ENCODE results near the gene LRTM1.

The LRTM1 gene

DNA sequence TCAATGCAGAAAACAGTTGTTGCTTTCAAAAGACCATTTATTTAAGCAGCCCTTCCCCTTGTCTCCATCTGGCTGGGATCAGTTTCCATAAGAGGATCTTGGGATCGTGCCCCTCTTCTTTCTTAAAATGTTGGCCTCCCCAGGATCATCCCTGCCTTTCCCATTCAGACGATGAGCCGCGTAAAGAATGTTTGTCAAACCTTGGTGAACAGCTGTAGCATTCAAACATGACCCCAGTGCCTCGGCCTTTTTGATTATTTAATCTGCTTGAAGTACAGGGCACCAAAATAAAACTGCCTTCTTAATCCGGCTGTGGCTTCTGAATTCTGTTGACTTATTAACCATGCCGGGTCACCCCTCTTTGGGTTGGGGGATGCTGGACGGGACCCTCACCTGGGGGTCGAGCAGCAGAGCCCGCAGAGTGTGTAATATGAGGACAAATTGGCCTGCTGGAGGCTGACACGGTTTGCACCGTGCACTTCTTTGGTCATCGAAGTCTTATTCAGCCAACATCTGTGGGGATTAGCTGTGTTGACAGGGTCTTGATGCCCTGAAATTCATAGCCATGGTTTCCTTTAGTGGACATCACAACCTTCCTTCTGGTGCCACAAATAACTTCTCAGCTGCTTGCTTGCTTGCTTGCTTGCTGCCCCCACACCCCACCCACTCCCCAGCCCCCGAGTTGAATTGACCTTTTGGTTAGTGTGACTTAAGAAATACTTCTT, at the start of gene LRTM1:
TSS of gene LRTM1 (minus strand) at position 14 of the 725 bp plus-strand sequence. CDS start 148 bp downstream, outside the sequence.
- no peak for DNase-seq
- no peak for TF ChIP-seq GATA1 (IDR thresholded peaks at IDR 0.05; ENCODE audit: low read depth, low read length)
- no peak for TF ChIP-seq POLR2A (IDR thresholded peaks at IDR 0.05; ENCODE audit: low read length)

DNA sequence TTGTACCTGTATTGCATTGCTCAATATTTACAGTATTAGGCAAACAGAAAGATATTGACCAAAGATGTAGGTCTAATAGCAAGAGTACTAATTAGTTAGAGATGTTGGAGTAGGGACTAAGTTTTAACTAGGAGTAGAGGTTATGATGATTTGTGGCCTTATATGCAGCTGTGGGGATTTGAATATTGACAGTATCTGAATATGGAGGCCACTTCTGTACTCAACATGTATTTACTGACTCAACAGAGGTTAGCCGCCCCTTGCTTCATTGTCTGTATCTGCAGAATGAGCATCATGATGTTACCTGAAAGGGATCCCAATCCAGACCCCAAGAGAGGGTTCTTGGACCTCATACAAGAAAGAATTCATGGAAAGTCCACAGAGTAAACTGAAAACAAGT, 49.6 kb upstream of the LRTM1 start:
- DNase-seq = no peak
- TF ChIP-seq GATA1 (IDR thresholded peaks at IDR 0.05; ENCODE audit: low read depth, low read length) = no peak
- no peak for TF ChIP-seq POLR2A (IDR thresholded peaks at IDR 0.05; ENCODE audit: low read length)

DNA sequence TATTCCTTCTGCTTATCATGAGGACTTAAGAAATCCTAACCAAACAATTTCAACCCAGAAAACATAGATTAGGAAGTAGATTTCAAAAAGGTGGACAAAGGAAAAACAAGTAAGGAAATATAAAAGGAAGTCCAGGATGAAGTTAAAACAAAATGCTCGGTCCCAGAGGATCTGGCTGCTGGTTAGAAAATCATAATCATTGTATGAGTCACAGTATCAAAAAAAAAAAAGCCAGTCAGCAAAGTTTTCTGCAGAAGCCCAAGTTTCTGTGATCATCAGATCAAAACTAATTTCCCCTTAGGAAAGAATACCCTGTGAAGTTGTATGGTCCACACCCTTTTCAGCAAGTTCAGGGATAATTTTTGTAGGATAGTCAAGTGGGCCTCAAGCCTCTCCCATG, 43.0 kb upstream of the LRTM1 start:
- no peak for TF ChIP-seq GATA1 (IDR thresholded peaks at IDR 0.05; ENCODE audit: low read depth, low read length)
- no peak for TF ChIP-seq POLR2A (IDR thresholded peaks at IDR 0.05; ENCODE audit: low read length)
- DNase-seq = no peak

DNA sequence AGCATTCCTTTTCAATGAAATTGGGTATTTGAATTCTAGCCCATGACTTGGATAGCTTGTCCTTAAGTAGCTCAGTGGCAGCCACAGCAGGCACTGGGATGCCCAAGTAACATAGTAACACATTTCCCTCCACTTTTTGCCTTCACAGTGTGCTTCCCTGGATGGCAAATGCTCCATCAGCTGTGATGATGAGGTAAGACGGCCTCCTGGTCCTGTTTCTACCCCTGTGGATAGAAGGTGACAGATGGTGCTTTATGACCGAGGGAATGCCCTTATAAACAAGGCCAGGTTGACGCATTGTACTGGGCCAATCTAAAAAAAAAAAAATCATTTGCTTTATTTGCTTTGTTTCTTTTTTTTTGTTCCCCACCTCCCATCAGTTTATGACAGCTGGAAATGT, 41.8 kb upstream of the LRTM1 start:
- TF ChIP-seq GATA1 (IDR thresholded peaks at IDR 0.05; ENCODE audit: low read depth, low read length) (no peak), POLR2A (IDR thresholded peaks at IDR 0.05; ENCODE audit: low read length) (no peak)

DNA sequence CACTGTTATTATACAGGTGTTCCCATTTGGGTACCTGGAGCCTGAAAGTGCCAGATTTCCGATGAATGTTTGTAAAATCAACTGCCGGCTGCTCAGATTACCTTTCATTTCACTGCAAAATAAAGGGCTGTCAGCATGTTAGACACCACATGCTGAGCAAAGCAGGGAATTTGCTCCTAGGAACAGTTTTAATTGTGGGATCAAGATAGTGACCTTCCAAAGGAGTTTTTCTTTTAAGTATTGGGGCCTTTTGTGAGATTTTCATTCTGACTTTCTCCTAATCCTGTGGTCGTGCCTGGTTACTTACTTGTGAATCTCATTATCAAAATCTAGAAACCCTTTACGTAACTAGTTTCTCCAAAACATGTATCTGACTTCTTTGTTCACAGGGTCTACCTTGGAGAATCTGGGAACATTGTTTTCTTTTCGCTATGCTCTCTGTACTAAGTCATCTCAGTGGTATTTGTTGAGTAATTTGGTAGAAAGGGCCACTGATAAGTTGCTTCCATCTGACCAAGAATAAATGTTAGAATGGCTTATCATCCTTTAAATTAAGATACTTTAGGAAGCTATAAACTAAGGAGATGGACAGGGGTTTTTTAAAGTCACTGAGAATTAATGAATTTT, 40.8 kb upstream of the LRTM1 start:
- no peak for DNase-seq
- TF ChIP-seq GATA1 (IDR thresholded peaks at IDR 0.05; ENCODE audit: low read depth, low read length) (no peak), POLR2A (IDR thresholded peaks at IDR 0.05; ENCODE audit: low read length) (no peak)

More for the DNA sequence above, 41.8 kb upstream of the LRTM1 start:
- DNase-seq = no peak

DNA sequence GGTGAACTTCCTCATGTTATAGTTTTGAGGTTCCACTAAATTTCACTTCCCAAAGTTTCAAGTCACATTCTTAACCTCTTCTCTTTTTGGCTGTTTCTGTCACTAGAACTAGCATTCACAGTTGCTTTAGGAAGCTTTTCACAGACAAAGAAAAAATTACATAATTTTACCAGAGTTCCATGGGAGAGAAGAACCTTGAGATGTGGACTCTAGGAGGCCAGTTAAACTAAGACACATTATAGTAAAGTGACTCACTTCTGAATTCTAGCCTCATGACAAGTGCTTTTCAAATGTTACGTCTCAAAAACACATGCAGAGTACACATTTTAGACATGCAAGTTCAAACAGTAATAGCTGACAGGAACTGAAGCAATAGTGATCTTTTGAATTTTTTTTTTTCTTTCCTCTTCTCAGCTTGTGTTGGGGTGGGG, 39.9 kb upstream of the LRTM1 start:
- no peak for DNase-seq
- TF ChIP-seq GATA1 (IDR thresholded peaks at IDR 0.05; ENCODE audit: low read depth, low read length) = no peak

DNA sequence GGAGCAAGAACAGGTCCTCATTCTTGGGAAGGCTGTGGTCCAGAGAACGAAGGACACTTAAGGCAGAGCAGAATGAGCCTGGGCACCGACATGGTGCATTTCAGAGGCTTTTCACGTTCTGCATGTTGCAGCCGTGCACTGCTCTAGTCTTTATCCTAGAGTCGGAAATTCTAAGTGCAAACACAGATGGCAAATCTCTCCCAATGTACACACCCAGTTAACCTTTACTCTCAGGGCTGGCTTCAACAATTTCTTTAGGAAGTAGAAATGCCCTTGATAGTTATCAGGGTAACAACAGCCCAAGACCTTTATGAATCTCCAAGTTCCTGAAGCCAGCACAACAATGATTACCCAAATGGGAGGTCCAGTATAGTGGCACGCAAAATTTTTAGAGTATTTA, 39.1 kb upstream of the LRTM1 start:
- TF ChIP-seq POLR2A (IDR thresholded peaks at IDR 0.05; ENCODE audit: low read length) (no peak), GATA1 (IDR thresholded peaks at IDR 0.05; ENCODE audit: low read depth, low read length) (no peak)
- no peak for DNase-seq

DNA sequence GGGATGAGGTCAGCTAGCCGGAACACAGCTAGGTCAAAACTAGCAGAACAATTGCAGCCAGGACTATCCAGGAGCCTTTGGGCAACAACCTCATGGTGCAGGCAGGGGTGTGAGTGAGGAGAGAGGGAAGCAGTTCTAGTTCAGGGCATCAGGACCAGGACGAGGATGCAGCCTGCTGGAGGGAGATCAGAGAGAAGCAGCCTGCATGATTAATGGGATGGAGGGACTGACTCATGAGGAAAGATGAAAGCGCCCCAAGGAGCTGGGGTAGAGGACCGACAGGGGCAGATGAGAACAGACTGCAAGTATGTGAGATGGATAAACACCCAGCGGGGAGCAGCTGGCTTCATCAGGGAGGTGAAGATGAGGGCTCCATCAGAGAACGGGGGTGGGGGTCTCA, 37.9 kb upstream of the LRTM1 start:
- no peak for DNase-seq
- TF ChIP-seq GATA1 (IDR thresholded peaks at IDR 0.05; ENCODE audit: low read depth, low read length) (no peak), POLR2A (IDR thresholded peaks at IDR 0.05; ENCODE audit: low read length) (no peak)

DNA sequence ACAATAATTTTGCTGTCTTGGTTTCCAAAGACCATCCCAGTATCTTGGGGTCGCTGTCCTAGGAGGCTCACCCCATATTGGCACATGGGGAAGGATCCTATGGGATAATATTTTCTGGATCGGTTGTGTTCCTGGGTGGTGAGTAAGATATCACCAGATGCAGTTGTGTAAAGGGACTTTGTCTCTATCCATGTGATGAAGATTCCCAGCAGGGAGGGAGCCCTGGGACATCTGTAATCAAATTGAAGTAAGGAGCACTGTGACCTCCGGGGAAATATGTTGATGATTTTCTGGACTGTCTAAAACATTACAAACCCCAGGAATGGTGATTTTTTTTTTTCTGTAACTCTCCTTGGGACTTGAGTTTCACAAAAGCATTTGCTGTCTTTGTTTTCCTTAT, 36.2 kb upstream of the LRTM1 start:
- no peak for TF ChIP-seq GATA1 (IDR thresholded peaks at IDR 0.05; ENCODE audit: low read depth, low read length)
- TF ChIP-seq POLR2A (IDR thresholded peaks at IDR 0.05; ENCODE audit: low read length) = no peak
- no peak for DNase-seq

DNA sequence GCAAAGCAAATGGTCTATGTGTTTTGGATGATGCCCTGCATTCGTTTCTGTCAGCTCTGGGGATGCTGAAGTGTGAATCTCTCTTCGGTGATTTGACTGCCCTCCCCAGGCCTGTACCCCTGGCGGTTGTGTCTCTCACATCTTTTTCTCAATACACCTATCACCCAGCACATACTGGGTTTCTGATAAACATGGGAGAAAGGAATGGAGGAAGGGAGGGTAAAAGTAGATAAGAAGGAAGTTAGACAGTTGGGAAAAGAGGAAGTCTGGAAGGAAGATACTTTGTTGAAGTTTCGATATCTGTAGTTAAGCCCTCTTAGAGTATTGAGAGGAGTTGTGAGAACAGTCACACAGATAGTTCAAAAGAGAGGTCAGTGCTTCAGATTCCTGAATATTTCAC, 35.8 kb upstream of the LRTM1 start:
- TF ChIP-seq POLR2A (IDR thresholded peaks at IDR 0.05; ENCODE audit: low read length) = no peak
- no peak for TF ChIP-seq GATA1 (IDR thresholded peaks at IDR 0.05; ENCODE audit: low read depth, low read length)
- DNase-seq = no peak

DNA sequence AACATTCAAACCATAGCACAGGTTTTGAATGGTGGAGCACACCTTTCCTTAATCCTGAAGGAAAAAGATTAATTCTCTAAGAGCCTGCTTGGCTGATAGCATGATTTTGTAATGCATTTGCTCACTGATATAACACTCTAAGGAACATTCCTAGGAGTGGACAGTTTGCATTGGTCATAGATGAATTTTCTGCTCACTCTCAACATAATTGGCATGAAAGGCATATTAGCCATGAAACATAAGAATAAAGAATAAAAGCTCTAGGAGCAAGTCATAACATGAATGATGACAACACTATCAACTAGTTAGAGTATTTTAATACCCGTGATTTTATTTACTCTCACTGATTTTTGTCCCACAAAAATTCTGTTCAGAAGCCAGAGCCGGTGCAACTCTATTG, 34.3 kb upstream of the LRTM1 start:
- no peak for TF ChIP-seq GATA1 (IDR thresholded peaks at IDR 0.05; ENCODE audit: low read depth, low read length)
- no peak for TF ChIP-seq POLR2A (IDR thresholded peaks at IDR 0.05; ENCODE audit: low read length)
- DNase-seq = no peak

DNA sequence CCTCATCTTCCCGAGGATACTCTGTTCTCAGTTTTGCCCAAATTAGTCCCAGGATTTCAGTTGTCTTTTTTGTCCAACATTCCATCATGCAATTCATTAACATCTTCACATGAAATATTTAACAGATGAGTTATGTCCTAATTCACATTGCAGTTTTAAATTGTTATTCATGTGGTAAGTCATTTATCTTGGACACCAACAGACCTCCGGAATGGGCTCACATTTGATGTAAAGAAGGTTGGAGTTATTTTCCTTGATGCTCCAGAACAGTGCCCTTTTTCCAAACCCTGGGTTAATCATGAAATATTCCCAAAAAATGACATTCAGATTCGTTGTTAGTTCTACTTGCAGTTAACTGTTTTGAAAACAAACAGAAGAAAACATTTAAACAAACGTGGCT, 32.8 kb upstream of the LRTM1 start:
- no peak for TF ChIP-seq POLR2A (IDR thresholded peaks at IDR 0.05; ENCODE audit: low read length)
- no peak for TF ChIP-seq GATA1 (IDR thresholded peaks at IDR 0.05; ENCODE audit: low read depth, low read length)

DNA sequence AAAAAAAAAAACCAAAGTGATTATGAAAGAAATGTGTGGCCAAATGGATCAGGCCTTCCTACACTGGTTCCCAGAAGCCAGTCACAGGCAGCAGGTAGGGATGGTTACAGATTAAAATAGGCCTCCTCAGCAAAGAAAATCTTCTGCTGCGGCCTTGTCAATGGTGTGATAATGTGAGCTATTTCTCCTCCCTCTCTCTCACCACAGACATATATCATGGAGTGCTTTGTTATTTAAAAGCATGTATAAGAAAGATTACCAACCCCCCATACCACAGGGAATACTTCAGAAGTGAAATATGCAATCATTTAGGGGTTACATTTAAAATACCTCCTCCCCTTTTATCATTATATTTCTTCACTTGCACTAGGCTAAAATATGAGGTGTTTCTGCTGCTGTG, 32.2 kb upstream of the LRTM1 start:
- no peak for TF ChIP-seq GATA1 (IDR thresholded peaks at IDR 0.05; ENCODE audit: low read depth, low read length)
- TF ChIP-seq POLR2A (IDR thresholded peaks at IDR 0.05; ENCODE audit: low read length) = no peak

More for the DNA sequence above, 32.8 kb upstream of the LRTM1 start:
- no peak for DNase-seq

DNA sequence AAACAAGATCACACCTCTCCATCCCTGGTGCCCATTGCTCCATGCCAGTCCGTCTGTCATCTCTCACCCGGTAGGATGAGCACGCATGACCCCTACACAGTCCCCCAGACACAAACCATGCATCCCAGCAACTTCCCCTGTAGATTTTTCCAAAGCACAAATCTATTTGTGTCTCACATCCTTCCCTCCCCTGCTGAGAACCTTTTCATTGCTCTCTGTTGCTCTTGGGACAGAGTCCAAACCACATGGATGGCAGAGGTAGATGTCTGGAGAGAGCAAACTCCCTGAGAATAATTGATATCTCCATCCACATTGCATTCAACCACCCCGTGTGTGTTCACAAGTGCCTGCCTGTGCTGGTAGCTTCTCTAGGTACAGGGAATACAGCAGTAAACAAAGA, 29.9 kb upstream of the LRTM1 start:
- TF ChIP-seq GATA1 (IDR thresholded peaks at IDR 0.05; ENCODE audit: low read depth, low read length) = no peak
- TF ChIP-seq POLR2A (IDR thresholded peaks at IDR 0.05; ENCODE audit: low read length) = no peak
- DNase-seq = no peak

More for the DNA sequence above, 32.2 kb upstream of the LRTM1 start:
- DNase-seq = no peak

DNA sequence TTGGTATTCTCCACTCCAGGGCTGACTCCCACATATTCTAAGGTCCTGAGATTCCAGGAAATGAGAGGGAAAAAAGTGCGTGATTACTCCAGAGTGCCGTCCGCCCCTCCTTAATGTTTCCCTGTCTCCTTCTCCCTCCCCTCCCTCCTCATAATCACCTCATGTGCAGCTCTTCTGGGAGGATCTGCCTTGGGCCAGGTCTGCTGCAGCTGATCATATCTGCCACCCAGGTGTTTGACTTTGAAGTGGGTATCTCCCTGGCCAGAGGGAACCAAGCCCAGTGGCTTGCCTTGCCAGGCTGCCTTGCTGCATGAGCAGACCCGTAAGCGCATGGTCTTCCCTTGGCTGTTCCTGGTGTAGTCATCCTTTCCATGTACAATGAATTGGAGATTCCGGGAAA, 28.1 kb upstream of the LRTM1 start:
- TF ChIP-seq POLR2A (IDR thresholded peaks at IDR 0.05; ENCODE audit: low read length) (no peak), GATA1 (IDR thresholded peaks at IDR 0.05; ENCODE audit: low read depth, low read length) (no peak)
- DNase-seq = no peak

Data from erythroblast (primary cell).